HG03354 (cell line): ENCODE data around the gene GJA10.
"Not testable (repeated sequence)": the region's sequence is repeated elsewhere in the genome, so short reads cannot be mapped to it uniquely, and the experiment has no call there.

Source experiments
- ATAC-seq: cut with Tn5 transposase; IDR thresholded peaks from one replicate; pipeline ENCODE4 v1.9.1; 2021; ENCODE audit warnings: mild to moderate bottlenecking; ENCODE audit not compliant: unreplicated experiment, poor library complexity, severe bottlenecking

Gene GJA10

GRCh38 chr6:89894169-89894568 lies at the start of gene GJA10:
GJA10 (plus strand) TSS chr6:89894469; CDS start chr6:89894469, 0 bp downstream.
- no peak for ATAC-seq

DNA sequence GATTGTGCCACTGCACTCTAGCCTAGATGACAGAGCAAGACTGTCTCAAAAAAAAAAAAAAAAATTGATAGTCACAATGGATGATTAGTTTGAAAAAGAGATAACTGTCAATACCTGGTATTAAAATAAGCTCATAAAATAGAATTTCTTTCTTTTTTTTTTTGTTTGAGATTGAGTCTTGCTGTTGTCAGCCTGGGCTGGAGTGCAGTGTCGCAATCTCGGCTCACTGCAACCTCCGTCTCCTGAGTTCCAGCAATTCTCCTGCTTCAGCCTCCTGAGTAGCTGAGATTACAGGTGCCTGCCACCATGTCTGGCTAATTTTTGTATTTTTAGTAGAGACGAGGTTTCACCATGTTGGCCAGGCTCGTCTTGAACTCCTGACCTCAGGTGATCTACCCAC lies 46.8 kb upstream of the GJA10 start:
- ATAC-seq: not testable (repeated sequence)

- ATAC-seq: no peak
These were observed 41.2 kb upstream of the GJA10 start for GRCh38 chr6:89853068-89853467.

- ATAC-seq: no peak
These were observed 36.2 kb upstream of the GJA10 start for GRCh38 chr6:89858041-89858440.

DNA sequence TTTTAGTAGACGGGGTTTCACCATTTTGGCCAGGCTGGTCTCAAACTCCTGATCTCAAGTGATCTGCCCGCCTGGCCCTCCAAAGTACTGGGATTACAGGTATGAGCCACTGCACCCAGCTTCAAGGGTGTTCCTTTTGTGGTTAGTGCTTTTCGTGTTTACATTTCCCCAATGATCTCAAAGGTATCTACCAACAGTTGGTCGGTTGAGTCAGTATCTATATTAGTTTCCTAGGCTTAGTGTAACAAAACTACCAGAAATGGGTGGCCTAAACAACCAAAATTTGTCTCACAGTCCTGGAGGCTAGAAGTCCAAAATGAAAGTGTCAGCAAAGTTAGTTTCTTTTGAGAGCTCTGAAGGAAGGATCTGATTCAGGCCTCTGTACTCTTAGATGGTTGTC lies 34.5 kb upstream of the GJA10 start:
- peak; percentile 56 for ATAC-seq

GRCh38 chr6:89862273-89862672 lies 32.0 kb upstream of the GJA10 start:
- peak; percentile 55 for ATAC-seq

DNA sequence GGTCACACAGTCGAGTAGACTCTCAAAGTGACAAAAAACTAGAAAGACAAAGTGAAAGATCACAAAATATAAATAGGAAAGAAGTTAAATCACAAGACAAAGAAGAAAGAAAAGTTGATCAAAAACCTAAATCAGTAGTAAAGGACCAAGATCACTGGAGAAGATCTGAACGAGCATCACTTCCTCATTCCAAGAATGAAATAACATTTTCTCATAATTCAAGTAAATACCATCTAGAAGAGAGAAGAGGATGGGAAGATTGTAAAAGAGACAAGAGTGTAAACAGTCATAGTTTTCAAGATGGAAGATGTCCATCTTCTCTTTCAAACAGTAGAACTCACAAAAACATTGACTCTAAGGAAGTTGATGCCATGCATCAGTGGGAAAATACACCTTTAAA lies 31.6 kb upstream of the GJA10 start:
- no peak for ATAC-seq

DNA sequence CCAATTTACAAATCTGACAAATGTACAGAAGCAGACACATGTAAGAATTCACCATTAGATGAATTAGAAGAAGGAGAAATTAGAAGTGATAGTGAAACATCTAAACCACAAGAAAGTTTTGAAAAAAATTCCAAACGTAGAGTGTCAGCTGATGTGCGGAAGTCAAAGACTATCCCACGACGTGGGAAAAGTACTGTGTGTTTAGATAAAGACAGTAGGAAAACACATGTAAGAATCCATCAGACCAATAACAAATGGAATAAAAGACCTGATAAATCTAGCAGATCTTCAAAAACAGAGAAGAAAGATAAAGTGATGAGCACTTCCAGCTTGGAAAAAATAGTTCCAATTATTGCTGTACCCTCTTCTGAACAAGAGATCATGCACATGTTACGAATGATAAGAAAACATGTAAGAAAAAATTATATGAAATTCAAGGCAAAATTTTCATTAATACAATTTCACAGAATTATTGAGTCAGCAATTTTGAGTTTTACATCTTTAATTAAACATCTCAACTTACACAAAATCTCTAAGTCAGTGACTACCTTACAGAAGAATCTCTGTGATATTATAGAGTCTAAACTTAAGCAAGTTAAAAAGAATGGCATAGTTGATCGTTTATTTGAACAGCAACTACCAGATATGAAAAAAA lies 28.1 kb upstream of the GJA10 start:
- ATAC-seq: no peak

- no peak for ATAC-seq
These were observed 20.5 kb upstream of the GJA10 start for GRCh38 chr6:89873721-89874120.

DNA sequence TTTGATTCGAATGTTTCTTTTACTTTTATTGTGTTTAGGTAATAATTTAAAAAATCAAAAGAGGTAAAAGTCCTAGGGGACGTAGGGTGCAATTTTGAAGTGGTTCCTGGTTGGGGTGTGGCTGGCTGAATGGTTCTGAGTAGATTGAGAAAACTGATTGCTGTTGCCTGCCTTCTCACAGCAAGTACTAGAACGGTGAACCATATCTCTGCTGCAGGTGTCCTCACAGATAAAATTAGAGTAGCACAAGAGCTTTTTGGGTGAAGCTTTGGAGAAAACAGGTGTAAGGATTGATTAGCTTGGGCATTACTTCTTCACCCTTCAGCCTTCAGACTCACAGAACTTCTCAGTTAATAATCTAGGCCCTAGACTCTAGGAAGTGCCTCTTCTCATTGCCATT lies 19.8 kb upstream of the GJA10 start:
- ATAC-seq: no peak

DNA sequence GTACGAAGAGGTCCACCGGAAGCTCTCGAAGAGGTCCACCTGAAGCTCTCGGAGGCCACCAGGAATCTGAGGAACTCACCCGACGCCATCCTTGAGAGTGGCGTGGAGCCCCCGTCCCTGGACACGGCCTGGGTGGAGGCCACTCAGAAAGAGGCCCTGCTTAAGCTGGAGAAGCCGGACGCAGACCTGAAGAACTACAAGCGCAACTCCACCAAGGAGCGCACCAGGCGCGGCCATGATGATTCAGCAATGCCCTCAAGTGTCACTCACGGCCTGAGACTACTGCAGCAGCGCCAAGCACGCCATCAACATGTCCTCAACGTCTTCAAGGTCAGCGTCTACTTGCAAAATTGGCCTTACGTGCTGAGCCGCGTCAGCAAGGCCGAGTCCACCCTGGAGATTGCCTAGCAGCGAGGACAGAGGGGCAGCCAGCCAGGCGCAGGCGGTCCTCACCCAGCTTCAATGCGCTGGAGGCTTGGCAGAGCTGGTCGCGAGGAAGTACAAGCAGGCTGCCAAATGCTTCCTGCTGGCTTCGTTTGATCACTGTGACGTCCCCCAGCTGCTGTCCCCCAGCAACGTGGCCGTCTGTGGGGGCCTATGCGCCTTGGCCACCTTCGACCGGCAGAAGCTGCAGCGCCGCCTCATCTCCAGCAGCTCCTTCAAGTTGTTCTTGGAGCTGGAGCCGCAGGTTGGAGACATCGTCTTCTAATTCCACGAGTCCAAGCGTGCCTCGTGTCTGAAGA lies 7.7 kb upstream of the GJA10 start:
- no peak for ATAC-seq

- ATAC-seq: no peak
These were observed 6.7 kb upstream of the GJA10 start for GRCh38 chr6:89887452-89888137.

GRCh38 chr6:89888138-89888514 lies 6.1 kb upstream of the GJA10 start:
- ATAC-seq: no peak

GRCh38 chr6:89888871-89889270 lies 5.4 kb upstream of the GJA10 start:
- ATAC-seq: no peak

DNA sequence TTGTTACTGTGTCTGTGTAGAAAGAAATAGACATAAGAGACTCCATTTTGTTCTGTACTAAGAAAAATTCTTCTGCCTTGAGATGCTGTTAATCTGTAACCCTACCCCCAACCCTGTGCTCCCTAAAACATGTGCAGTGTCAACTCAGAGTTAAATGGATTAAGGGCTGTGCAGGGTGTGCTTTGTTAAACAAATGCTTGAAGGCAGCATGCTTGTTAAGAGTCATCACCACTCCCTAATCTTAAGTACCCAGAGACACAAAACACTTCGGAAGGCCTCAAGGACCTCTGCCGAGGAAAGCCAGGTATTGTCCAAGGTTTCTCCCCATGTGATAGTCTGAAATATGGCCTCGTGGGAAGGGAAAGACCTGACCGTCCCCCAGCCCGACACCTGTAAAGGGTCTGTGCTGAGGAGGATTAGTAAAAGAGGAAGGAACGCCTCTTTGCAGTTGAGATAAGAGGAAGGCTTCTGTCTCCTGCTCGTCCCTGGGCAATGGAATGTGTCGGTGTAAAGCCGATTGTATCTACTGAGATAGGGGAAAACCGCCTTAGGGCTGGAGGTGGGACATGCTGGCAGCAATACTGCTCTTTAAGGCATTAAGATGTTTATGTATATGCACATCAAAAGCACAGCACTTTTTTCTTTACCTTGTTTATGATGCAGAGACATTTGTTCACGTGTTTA lies 3.3 kb upstream of the GJA10 start:
- not testable (repeated sequence) for ATAC-seq

DNA sequence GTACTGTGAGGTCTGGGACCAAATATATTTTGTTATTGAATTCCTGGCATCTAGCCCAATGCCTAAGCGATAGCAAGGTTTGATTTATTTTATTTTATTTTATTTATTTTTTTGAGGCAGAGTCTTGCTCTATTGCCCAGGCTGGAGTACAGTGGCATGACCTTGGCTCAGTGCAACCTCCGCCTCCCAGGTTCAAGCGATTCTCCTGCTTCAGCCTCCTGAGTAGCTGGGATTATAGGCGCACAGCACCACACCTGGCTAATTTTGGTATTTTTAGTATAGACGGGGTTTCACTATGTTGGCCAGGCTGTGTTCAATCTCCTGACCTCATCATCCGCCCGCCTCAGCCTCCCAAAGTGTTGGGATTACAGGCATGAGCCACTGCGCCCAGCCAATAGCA lies 1.7 kb upstream of the GJA10 start:
- not testable (repeated sequence) for ATAC-seq

GRCh38 chr6:89895276-89895874 lies 1.1 kb downstream of the GJA10 start:
- ATAC-seq: no peak

DNA sequence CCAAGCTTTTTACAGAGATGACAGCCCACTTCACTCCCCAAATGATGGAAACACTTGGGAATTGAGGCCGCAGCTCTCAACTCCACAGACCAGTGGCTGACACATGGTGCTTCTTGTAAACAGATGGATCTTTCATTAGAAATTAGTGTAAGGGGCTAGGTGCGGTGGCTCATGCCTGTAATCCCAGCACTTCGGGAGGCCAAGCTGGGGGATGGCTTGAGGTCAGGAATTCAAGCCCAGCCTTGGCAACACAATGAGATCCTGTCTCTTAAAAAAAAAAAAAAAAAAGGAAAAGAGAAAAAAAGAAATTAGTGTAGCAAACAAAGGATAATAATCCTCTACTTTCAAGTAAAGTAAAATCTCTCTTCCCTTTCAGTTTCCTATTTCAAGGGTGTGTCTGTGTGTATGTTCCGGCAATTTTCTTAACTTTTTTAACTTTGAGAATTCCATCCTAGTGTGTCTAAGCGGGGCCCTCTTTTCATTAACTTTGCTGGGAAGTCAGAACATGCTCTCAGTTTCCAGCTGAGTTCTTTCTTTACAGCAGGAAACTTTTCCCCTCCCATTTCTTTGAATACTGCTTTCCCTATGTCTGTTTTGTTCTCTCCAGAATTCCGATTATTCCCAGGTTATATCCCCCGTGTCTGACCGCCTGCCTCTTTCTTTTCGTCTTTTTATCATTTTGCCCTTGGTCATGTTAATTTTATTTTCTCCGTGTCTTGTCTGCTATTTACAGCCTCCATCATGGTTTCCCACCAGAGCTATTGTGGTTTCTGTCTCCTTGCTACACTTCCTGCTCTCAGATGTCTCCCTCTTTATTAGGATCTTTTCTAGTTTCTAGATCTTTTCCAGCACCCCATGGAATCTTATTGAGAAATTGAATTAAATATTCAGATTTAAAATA lies 16.0 kb downstream of the GJA10 start:
- ATAC-seq: not testable (repeated sequence)

DNA sequence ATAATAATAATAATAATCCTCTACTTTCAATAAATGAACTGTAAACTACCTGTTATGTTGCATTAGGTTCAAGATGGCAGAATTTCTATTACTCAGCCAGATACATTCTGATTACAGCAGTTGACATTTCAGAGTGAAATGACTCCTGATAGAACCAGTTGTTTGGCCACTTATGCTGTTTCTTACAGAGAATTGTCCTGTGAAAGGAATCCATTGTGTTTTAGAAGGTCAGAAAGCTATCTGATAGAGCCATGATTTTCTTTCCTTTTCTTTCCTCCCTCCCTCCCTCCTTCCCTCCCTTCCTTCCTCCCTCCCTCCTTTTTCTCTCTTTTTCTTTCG lies 16.6 kb downstream of the GJA10 start:
- no peak for ATAC-seq
